ENCODE results near the gene CHSY3. TPM values are rescaled to one million over a fixed set of nuclear protein-coding genes. Genes with fewer than 3 reads are reported as not detected.

CHSY3 gene
- total RNA-seq = 1 to 10 TPM; 1.2 to 2.0 TPM
- 1.0 TPM for polyA plus RNA-seq (2013, experiment 1 of 2)
- 1.2 TPM for polyA plus RNA-seq (2013, experiment 2 of 2)
- long read RNA-seq, experiment 1, partial matches to known transcripts = 0 of 1 reads
- long read RNA-seq, experiment 1, other reads (novel, unspliced or antisense) = 1 of 1 reads
- long read RNA-seq, experiment 2, partial matches to known transcripts = 0 of 1 reads
- long read RNA-seq, experiment 2, other reads (novel, unspliced or antisense) = 1 of 1 reads
- long read RNA-seq, experiment 3 = 0 reads
- long read RNA-seq, experiment 4 = 0 reads

DNA sequence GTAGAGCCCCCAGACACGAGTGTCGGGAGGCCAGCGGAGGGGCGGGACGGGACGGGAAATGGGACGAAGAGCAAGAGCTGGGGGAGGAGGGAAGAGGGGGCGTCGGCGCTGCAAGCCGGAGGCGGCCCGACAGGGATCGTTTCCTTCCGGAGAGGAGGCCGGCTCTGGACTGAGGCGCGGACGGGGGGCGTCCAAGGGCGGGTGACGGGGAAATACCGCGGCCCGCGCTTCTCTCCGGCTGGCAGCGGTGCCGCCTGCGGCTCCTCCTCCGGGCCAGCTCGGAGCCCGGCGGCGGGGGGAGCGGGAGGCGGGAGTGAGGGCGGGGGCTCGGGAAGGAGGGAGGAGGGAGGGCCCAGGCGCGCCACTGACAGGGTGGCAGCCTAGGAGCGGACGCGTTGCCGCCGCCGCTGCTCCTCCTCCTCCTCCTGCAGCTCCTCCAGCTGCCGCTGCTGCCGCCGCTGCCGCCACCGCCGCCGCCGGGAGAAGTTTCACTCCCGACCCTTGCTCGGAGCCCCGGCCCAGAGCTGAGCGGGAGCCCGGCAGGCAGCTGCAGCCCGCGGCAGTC is at the start of gene CHSY3:
TSS of gene CHSY3 (plus strand) at position 364 of the 565 bp plus-strand sequence.
- H3K9me3 ChIP-seq (ENCODE audit: control insufficient read depth, low read length) = no peaks in the 10 kb centered on the region
- peak; percentile 93 for DNase-seq
- no peak within 1 kb of the TSS for H3K27ac ChIP-seq (ENCODE audit: low read depth, low read length)
- H3K9ac ChIP-seq (ENCODE audit: extremely low read depth, low read length, poor library complexity, severe bottlenecking) = peak within 1 kb of the TSS; percentile 24
- peaks cover 12% of the 10 kb centered on the region for H3K4me1 Mint-ChIP-seq
- TF ChIP-seq, protein P1, sequence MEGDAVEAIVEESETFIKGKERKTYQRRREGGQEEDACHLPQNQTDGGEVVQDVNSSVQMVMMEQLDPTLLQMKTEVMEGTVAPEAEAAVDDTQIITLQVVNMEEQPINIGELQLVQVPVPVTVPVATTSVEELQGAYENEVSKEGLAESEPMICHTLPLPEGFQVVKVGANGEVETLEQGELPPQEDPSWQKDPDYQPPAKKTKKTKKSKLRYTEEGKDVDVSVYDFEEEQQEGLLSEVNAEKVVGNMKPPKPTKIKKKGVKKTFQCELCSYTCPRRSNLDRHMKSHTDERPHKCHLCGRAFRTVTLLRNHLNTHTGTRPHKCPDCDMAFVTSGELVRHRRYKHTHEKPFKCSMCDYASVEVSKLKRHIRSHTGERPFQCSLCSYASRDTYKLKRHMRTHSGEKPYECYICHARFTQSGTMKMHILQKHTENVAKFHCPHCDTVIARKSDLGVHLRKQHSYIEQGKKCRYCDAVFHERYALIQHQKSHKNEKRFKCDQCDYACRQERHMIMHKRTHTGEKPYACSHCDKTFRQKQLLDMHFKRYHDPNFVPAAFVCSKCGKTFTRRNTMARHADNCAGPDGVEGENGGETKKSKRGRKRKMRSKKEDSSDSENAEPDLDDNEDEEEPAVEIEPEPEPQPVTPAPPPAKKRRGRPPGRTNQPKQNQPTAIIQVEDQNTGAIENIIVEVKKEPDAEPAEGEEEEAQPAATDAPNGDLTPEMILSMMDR (conservative IDR thresholded peaks at IDR 0.05) = no peak
- peak within 1 kb of the TSS; percentile 79 for H3K4me3 ChIP-seq (ENCODE audit: low read length)
- H3K4me3 Mint-ChIP-seq = peak within 1 kb of the TSS; percentile 72
- no peaks in the 10 kb centered on the region for H3K9me3 Mint-ChIP-seq
- peaks cover 61% of the 10 kb centered on the region for H3K27me3 ChIP-seq (ENCODE audit: control insufficient read depth, insufficient read depth, low read length, poor library complexity, severe bottlenecking)
- peak within 1 kb of the TSS; percentile 40 for H3K27ac Mint-ChIP-seq
- WGBS, 2 experiments (ENCODE audit: insufficient coverage in 1 of 2, insufficient read length in 1 of 2) = 0 to 2% methylated on average over 11 to 61 of the region's 62 CpGs
- no peaks in the 10 kb centered on the region for H3K36me3 Mint-ChIP-seq (ENCODE audit: low read depth)
- H3K4me1 ChIP-seq (ENCODE audit: control insufficient read depth, insufficient read depth, low read length) = no peaks in the 10 kb centered on the region
- H3K27me3 Mint-ChIP-seq (ENCODE audit: insufficient read depth) = peaks cover 46% of the 10 kb centered on the region
- no peaks in the 10 kb centered on the region for H3K36me3 ChIP-seq (ENCODE audit: control insufficient read depth, insufficient read depth, low read length)

DNA sequence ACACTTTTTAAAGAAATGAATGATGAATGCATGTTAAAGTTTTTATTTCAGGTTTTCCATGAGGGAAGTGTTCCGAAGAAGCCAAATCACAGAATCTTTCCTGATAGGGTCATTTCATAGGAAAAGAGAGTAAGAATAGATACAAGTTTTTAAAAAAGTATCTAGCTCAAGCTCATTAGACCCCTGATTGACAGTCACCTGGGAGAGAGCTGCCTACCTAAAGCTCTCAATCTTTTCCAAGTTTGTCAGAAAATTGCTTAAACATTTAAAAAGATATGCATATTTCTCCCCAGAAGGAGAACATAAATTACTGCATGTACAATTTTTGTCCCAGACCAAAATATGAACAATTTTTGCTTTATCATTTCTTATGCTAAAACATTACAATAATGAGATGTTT is 47.9 kb upstream of the CHSY3 start:
- Mint-ChIP-seq H3K27me3 (ENCODE audit: insufficient read depth) (no peaks in the 10 kb centered on the region), H3K36me3 (ENCODE audit: low read depth) (no peaks in the 10 kb centered on the region), H3K4me3 (no peak overlapping the region), H3K27ac (no peak overlapping the region), H3K9me3 (no peaks in the 10 kb centered on the region), H3K4me1 (no peaks in the 10 kb centered on the region)
- Histone ChIP-seq H3K4me3 (ENCODE audit: low read length) (no peak overlapping the region), H3K27me3 (ENCODE audit: control insufficient read depth, insufficient read depth, low read length, poor library complexity, severe bottlenecking) (no peaks in the 10 kb centered on the region), H3K9me3 (ENCODE audit: control insufficient read depth, low read length) (no peaks in the 10 kb centered on the region), H3K27ac (ENCODE audit: low read depth, low read length) (no peak overlapping the region), H3K9ac (ENCODE audit: extremely low read depth, low read length, poor library complexity, severe bottlenecking) (no peak overlapping the region), H3K4me1 (ENCODE audit: control insufficient read depth, insufficient read depth, low read length) (no peaks in the 10 kb centered on the region), H3K36me3 (ENCODE audit: control insufficient read depth, insufficient read depth, low read length) (no peaks in the 10 kb centered on the region)
- TF ChIP-seq, protein P1 (conservative IDR thresholded peaks at IDR 0.05) = no peak
- 86 to 100% methylated on average over 1 of the region's 1 CpG for WGBS, 2 experiments (ENCODE audit: insufficient coverage in 1 of 2, insufficient read length in 1 of 2)
- DNase-seq = no peak

DNA sequence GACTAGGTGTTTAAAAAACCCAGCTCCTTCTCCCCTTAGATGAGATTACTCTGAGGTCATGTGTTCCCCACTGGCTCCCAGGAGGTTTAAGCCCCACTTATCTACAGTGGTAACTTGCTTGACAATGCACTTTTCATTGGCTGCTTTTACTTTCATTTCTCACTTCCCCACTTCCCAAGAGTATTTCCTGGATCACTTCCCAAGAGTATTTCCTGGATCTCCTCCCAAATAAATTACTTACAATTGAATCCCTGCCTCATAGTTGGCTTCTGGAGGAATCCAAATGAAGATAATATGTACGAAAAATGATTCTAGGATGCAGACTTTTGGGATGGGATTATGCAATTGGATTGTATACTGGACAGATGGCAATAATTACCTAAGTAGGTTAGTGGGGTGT is 47.1 kb upstream of the CHSY3 start:
- Mint-ChIP-seq H3K4me1 (no peaks in the 10 kb centered on the region), H3K27me3 (ENCODE audit: insufficient read depth) (no peaks in the 10 kb centered on the region), H3K9me3 (no peaks in the 10 kb centered on the region), H3K27ac (no peak overlapping the region), H3K4me3 (no peak overlapping the region), H3K36me3 (ENCODE audit: low read depth) (no peaks in the 10 kb centered on the region)
- no peak overlapping the region for H3K9ac ChIP-seq (ENCODE audit: extremely low read depth, low read length, poor library complexity, severe bottlenecking)
- H3K9me3 ChIP-seq (ENCODE audit: control insufficient read depth, low read length) = no peaks in the 10 kb centered on the region
- H3K4me3 ChIP-seq (ENCODE audit: low read length) = no peak overlapping the region
- WGBS, 2 experiments (ENCODE audit: insufficient coverage in 1 of 2, insufficient read length in 1 of 2) = 96 to 100% methylated on average over 1 of the region's 1 CpG
- no peaks in the 10 kb centered on the region for H3K27me3 ChIP-seq (ENCODE audit: control insufficient read depth, insufficient read depth, low read length, poor library complexity, severe bottlenecking)
- TF ChIP-seq, protein P1 (conservative IDR thresholded peaks at IDR 0.05) = no peak
- H3K36me3 ChIP-seq (ENCODE audit: control insufficient read depth, insufficient read depth, low read length) = no peaks in the 10 kb centered on the region
- H3K4me1 ChIP-seq (ENCODE audit: control insufficient read depth, insufficient read depth, low read length) = no peaks in the 10 kb centered on the region
- no peak overlapping the region for H3K27ac ChIP-seq (ENCODE audit: low read depth, low read length)
- no peak for DNase-seq

Data from endodermal cell (in vitro differentiated cells).